Thoracic aorta (tissue), 2 donors: Measurements from ENCODE around the gene TMEM121. TPM values are rescaled to one million over a fixed set of nuclear protein-coding genes. Genes with fewer than 3 reads are reported as not detected.
"Not testable (repeated sequence)": the region's sequence is repeated elsewhere in the genome, so short reads cannot be mapped to it uniquely, and the experiment has no call there.

Source experiments
- ATAC-seq: fragments of 150-250 bp; one replicate; pipeline ENCODE4 v1.8.0; 2017; ENCODE audit warnings: low read depth; ENCODE audit not compliant: insufficient number of reproducible peaks, low FRiP score
- DNase-seq: peaks from one replicate; pipeline ENCODE4 v3.0.0-alpha.2; 2020; ENCODE audit warnings: low spot score
- H3K27ac ChIP-seq, 2 donors: fragments of 200-600 bp; sonication (generic); 1 replicate in 1 of 2; 2 replicates in 1 of 2; pipeline ENCODE4 v1.5.1; 2016; ENCODE audit warnings: mild to moderate bottlenecking in 2 of 2, moderate library complexity in 2 of 2
- H3K27me3 ChIP-seq: fragments of 200-600 bp; sonication (generic); replicated peaks from 2 replicates; pipeline ENCODE4 v1.6.0; 2016; ENCODE audit warnings: mild to moderate bottlenecking; ENCODE audit not compliant: insufficient read depth
- H3K36me3 ChIP-seq: fragments of 200-600 bp; sonication (generic); one replicate; pipeline ENCODE4 v1.5.1; 2016
- H3K4me1 ChIP-seq, 2 donors: fragments of 200-600 bp; sonication (generic); 1 replicate in 1 of 2; 2 replicates in 1 of 2; pipeline versions ENCODE4 v1.5.1 to v1.6.0; 2016; ENCODE audit warnings: low read depth in 2 of 2, mild to moderate bottlenecking in 1 of 2; ENCODE audit not compliant: control insufficient read depth in 1 of 2
- H3K4me3 ChIP-seq: fragments of 200-600 bp; sonication (generic); 2 replicates; pipeline ENCODE4 v1.5.1; 2016; ENCODE audit warnings: mild to moderate bottlenecking
- H3K9me3 ChIP-seq: fragments of 200-600 bp; sonication (generic); 2 replicates; pipeline ENCODE4 v1.5.1; 2016
- total RNA-seq, 2 donors: library from RNA; depleted of rRNA; stranded (reverse); fragments of >200 nt; gene quantifications; one replicate each; pipeline versions ENCODE4 v1.1.0 to v1.2.3, GENCODE V29; 2016
- TF ChIP-seq, protein P1 (sequence below): fragments of 200-600 bp; sonication (generic); IDR thresholded peaks from one replicate; pipeline ENCODE4 v1.5.1; 2019; ENCODE audit warnings: antibody characterized with exemption

Gene TMEM121
- total RNA-seq, 2 donors from 2014 or later: 2.6 to 5.5 TPM

GRCh38 chr14:105568859-105569766, 42.7 kb downstream of the TMEM121 start:
- no peak for ATAC-seq
- Histone ChIP-seq H3K4me3 (no peak overlapping the region), H3K27me3 (no peaks in the 10 kb centered on the region), H3K4me1 (no peaks in the 10 kb centered on the region), H3K9me3 (no peaks in the 10 kb centered on the region), H3K27ac (no peak overlapping the region), H3K36me3 (no peaks in the 10 kb centered on the region)
- TF ChIP-seq, protein P1, sequence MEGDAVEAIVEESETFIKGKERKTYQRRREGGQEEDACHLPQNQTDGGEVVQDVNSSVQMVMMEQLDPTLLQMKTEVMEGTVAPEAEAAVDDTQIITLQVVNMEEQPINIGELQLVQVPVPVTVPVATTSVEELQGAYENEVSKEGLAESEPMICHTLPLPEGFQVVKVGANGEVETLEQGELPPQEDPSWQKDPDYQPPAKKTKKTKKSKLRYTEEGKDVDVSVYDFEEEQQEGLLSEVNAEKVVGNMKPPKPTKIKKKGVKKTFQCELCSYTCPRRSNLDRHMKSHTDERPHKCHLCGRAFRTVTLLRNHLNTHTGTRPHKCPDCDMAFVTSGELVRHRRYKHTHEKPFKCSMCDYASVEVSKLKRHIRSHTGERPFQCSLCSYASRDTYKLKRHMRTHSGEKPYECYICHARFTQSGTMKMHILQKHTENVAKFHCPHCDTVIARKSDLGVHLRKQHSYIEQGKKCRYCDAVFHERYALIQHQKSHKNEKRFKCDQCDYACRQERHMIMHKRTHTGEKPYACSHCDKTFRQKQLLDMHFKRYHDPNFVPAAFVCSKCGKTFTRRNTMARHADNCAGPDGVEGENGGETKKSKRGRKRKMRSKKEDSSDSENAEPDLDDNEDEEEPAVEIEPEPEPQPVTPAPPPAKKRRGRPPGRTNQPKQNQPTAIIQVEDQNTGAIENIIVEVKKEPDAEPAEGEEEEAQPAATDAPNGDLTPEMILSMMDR: no peak
- no peak for DNase-seq

GRCh38 chr14:105570482-105570881, 44.1 kb downstream of the TMEM121 start:
- H3K4me1 ChIP-seq: no peaks in the 10 kb centered on the region
- TF ChIP-seq, protein P1: no peak
- no peak overlapping the region for H3K27ac ChIP-seq
- no peak for ATAC-seq
- H3K9me3 ChIP-seq: no peaks in the 10 kb centered on the region
- no peaks in the 10 kb centered on the region for H3K36me3 ChIP-seq
- no peak for DNase-seq
- H3K4me3 ChIP-seq: no peak overlapping the region
- H3K27me3 ChIP-seq: no peaks in the 10 kb centered on the region

- H3K4me3 ChIP-seq, H3K36me3 ChIP-seq, H3K27ac ChIP-seq, H3K9me3 ChIP-seq, DNase-seq, H3K4me1 ChIP-seq, H3K27me3 ChIP-seq, ATAC-seq: not testable (repeated sequence)
Measured at GRCh38 chr14:105571181-105571951, 45.0 kb downstream of the TMEM121 start.

- not testable (repeated sequence) for DNase-seq, H3K4me1 ChIP-seq, ATAC-seq, H3K9me3 ChIP-seq, H3K27me3 ChIP-seq, H3K4me3 ChIP-seq, H3K36me3 ChIP-seq, H3K27ac ChIP-seq
Measured at GRCh38 chr14:105572063-105572462, 45.7 kb downstream of the TMEM121 start.

- ATAC-seq, DNase-seq, H3K4me1 ChIP-seq, H3K36me3 ChIP-seq, H3K27ac ChIP-seq, H3K27me3 ChIP-seq, H3K4me3 ChIP-seq, H3K9me3 ChIP-seq: not testable (repeated sequence)
Measured at GRCh38 chr14:105573841-105574240, 47.5 kb downstream of the TMEM121 start.

DNA sequence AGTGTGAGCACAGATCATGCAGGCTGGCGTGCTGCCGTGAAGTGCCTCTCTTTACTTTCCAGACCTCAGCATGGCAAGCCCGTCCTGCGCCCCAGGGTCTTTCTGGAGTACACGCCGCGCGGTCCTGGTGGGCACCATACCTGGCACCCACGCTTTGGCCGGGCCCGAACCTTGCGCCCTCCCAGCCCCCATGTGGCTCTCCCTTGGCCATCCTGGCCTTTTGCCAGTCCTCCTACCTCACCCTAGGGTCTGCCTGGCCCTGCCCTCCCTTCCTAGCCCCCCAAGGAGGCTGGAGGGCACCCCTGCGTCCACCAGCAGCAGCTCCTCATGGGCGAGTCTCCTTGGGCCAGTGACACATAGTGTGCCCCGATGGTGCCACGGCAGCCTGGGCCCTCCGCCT, 48.0 kb downstream of the TMEM121 start:
- H3K27ac ChIP-seq, DNase-seq, H3K27me3 ChIP-seq, H3K4me1 ChIP-seq, H3K9me3 ChIP-seq, H3K4me3 ChIP-seq, ATAC-seq, H3K36me3 ChIP-seq: not testable (repeated sequence)

- not testable (repeated sequence) for H3K4me1 ChIP-seq, DNase-seq, H3K27ac ChIP-seq, ATAC-seq, H3K36me3 ChIP-seq, H3K27me3 ChIP-seq, H3K4me3 ChIP-seq, H3K9me3 ChIP-seq
Measured at GRCh38 chr14:105575016-105575700, 48.8 kb downstream of the TMEM121 start.
